NCI-H2081 (cell line): Measurements from ENCODE around the gene LRP2BP.
"Not testable (repeated sequence)": the region's sequence is repeated elsewhere in the genome, so short reads cannot be mapped to it uniquely, and the experiment has no call there.

ENCODE experiments used
- DNase-seq, 2 experiments: peaks; one replicate each; lab custom pipeline; 2025; lab: John Stamatoyannopoulos, UW

The LRP2BP gene

GRCh38 chr4:185395956-185396723, 416 bp upstream of the LRP2BP start:
- peak; percentile 90 to 95 for DNase-seq

DNA sequence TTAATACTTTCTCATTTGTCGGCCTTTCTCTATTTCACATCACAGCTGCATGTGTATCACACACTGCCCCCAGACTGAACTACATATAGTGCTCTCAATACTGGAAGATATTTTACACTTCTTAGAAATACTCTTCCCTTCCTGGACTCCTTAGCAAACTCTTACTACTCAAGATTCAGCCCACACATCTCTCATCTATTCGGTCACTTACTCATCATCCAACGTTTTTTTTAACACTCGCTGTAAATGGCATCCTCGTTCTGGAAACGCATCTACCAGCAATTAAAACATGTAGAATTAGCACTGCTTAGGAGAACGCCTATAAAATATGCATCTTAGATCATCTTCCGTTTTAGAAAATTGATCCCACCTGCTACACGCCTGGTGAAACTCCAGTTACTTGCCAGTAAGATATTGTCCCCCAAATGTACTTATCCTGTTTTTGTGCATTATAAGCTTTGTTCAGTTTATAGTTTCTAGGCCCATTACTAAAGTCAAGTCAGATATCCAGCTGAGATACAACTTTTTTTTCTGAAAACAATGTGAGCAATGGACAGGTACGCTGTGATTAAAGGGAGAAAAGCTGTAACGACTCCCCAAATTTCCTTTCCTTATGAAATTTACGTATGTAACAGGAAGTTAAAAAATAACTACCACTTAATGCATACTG, 1.0 kb downstream of the LRP2BP start:
- no peak for DNase-seq

GRCh38 chr4:185392156-185392555, 3.6 kb downstream of the LRP2BP start:
- no peak for DNase-seq

GRCh38 chr4:185390941-185391340, 4.8 kb downstream of the LRP2BP start:
- DNase-seq = no peak

GRCh38 chr4:185387957-185388356, 7.8 kb downstream of the LRP2BP start:
- no peak for DNase-seq

DNA sequence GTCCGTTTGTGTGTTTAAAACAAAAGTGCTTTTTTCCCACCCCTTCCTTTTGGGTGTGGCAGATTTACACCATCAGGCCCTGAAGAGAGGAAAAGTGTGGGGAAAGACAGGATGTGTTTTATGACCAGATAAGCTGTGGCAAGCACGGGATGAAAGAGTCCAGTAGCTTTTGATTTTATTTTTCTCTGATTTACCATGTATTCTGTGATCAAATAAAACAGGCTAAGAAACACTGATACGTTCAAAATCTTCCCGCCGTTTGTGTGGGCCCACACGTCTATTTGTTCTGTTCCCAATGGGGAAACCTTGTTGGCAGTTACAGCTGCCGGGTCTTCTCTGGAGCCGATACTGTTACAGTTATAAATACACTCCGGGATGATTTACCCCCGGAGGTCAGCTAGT, 10.8 kb downstream of the LRP2BP start:
- no peak for DNase-seq

DNA sequence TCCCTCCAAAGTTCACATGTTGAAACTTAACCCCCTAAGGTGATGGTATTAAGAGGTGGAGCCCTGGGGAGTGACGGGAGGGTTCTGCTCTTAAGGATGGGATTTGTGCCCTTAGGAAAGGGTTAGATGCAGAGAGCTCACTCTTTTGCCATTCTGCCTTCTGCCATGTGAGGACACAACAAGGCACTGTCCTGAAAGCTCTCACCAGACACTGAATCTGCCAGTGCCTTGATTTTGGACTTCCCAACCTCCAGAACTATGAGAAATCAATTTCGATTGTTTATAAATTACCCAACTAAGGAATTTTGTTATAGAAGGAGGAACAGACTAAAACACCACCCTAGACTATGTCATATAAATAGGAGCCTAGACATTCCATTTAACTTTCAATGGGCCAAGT, 11.7 kb downstream of the LRP2BP start:
- no peak for DNase-seq

GRCh38 chr4:185383451-185383850, 12.3 kb downstream of the LRP2BP start:
- no peak for DNase-seq

GRCh38 chr4:185382754-185383153, 13.0 kb downstream of the LRP2BP start:
- no peak for DNase-seq

GRCh38 chr4:185381288-185382196, 14.2 kb downstream of the LRP2BP start:
- DNase-seq = no peak

DNA sequence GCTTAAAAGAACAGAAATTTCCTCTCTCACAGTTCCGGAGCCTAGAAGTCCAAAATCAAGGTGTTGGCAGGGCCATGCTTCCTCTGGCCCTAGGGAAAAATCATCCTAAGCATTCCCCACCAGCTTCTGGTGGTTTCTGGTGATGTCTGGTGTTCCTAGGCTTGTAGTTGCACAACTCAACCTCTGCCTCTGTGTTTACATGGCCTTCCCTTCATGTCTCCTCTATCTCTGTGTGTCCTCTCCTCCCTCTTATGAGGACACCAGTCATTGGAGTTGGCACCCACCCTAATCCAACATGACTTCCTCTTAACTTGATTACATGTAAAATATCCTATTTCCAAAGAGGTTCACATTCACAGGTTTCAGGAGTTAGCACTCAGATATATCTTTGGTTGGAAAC, 15.4 kb downstream of the LRP2BP start:
- DNase-seq = no peak

GRCh38 chr4:185379326-185380295, 16.1 kb downstream of the LRP2BP start:
- DNase-seq = no peak

- DNase-seq = no peak
Observed at GRCh38 chr4:185378264-185378663, 17.5 kb downstream of the LRP2BP start.

GRCh38 chr4:185374573-185374972, 21.2 kb downstream of the LRP2BP start:
- no peak for DNase-seq

DNA sequence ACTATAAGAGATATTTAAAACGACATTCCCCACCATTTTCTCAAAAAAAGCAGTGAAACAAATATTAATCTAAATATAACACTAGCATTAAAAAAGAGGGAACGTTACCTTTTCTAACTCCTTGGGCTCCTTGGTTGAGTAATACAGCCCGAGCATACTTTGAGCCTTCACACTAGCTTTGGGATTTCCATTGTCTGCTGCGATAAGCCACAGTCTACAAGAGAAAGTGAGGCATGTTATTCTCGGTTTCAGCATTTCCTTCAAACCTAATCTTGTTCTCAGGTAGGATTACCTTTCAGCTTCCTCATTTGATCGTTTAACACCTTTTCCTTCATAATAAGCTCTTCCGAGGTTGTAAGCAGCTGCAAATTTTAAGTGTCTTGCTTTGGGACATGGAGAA, 21.7 kb downstream of the LRP2BP start:
- DNase-seq = no peak

- DNase-seq = no peak
Observed at GRCh38 chr4:185371702-185372101, 24.0 kb downstream of the LRP2BP start.

GRCh38 chr4:185370268-185370949, 25.3 kb downstream of the LRP2BP start:
- DNase-seq = no peak

GRCh38 chr4:185369731-185370130, 26.0 kb downstream of the LRP2BP start:
- no peak for DNase-seq

GRCh38 chr4:185364886-185365285, 30.8 kb downstream of the LRP2BP start:
- DNase-seq = no peak

GRCh38 chr4:185363251-185363650, 32.5 kb downstream of the LRP2BP start:
- no peak for DNase-seq

GRCh38 chr4:185362570-185362969, 33.2 kb downstream of the LRP2BP start:
- not testable (repeated sequence) for DNase-seq
